ENCODE data around the gene C6orf62. TPM values are rescaled to one million over a fixed set of nuclear protein-coding genes. Genes with fewer than 3 reads are reported as not detected.
"Not testable (repeated sequence)": the region's sequence is repeated elsewhere in the genome, so short reads cannot be mapped to it uniquely, and the experiment has no call there.

C6orf62 gene
- total RNA-seq, 1 donor from 2014 or later, result 85.0 TPM

- DNase-seq (ENCODE audit: low read depth, low spot score), result no peak
- TF ChIP-seq CTCF (conservative IDR thresholded peaks at IDR 0.05), result no peak
- Mint-ChIP-seq H3K36me3 (ENCODE audit: low read depth) (no peaks in the 10 kb centered on the region), H3K27me3 (ENCODE audit: low read depth) (no peaks in the 10 kb centered on the region), H3K4me1 (no peaks in the 10 kb centered on the region), H3K27ac (ENCODE audit: unreplicated experiment) (no peak overlapping the region), H3K9me3 (no peaks in the 10 kb centered on the region), H3K4me3 (no peak overlapping the region)
Observed at GRCh38 chr6:24740861-24741260, 21.9 kb upstream of the C6orf62 start.

- Mint-ChIP-seq H3K9me3 (no peaks in the 10 kb centered on the region), H3K27ac (ENCODE audit: unreplicated experiment) (no peak overlapping the region), H3K27me3 (ENCODE audit: low read depth) (peaks cover 5% of the 10 kb centered on the region), H3K36me3 (ENCODE audit: low read depth) (no peaks in the 10 kb centered on the region), H3K4me1 (no peaks in the 10 kb centered on the region), H3K4me3 (no peak overlapping the region)
- DNase-seq (ENCODE audit: low read depth, low spot score), result no peak
- no peak for TF ChIP-seq CTCF (conservative IDR thresholded peaks at IDR 0.05)
Observed at GRCh38 chr6:24738741-24739140, 19.8 kb upstream of the C6orf62 start.

- not testable (repeated sequence) for H3K27ac Mint-ChIP-seq (ENCODE audit: unreplicated experiment); H3K4me3 Mint-ChIP-seq; H3K27me3 Mint-ChIP-seq (ENCODE audit: low read depth); H3K36me3 Mint-ChIP-seq (ENCODE audit: low read depth); H3K4me1 Mint-ChIP-seq; DNase-seq (ENCODE audit: low read depth, low spot score)
- peaks cover 14% of the 10 kb centered on the region for H3K9me3 Mint-ChIP-seq
Observed at GRCh38 chr6:24734710-24735109, 15.8 kb upstream of the C6orf62 start.

- TF ChIP-seq CTCF (conservative IDR thresholded peaks at IDR 0.05), result no peak
- no peak for DNase-seq (ENCODE audit: low read depth, low spot score)
- H3K9me3 Mint-ChIP-seq, result peaks cover 14% of the 10 kb centered on the region
- no peaks in the 10 kb centered on the region for H3K4me1 Mint-ChIP-seq
- H3K36me3 Mint-ChIP-seq (ENCODE audit: low read depth), result peaks cover 9% of the 10 kb centered on the region
- peaks cover 5% of the 10 kb centered on the region for H3K27me3 Mint-ChIP-seq (ENCODE audit: low read depth)
- no peak overlapping the region for H3K27ac Mint-ChIP-seq (ENCODE audit: unreplicated experiment)
- H3K4me3 Mint-ChIP-seq, result no peak overlapping the region
Observed at GRCh38 chr6:24734166-24734565, 15.2 kb upstream of the C6orf62 start.

GRCh38 chr6:24731456-24732134 is 12.6 kb upstream of the C6orf62 start:
- not testable (repeated sequence) for DNase-seq (ENCODE audit: low read depth, low spot score); H3K4me3 Mint-ChIP-seq; H3K4me1 Mint-ChIP-seq; H3K27ac Mint-ChIP-seq (ENCODE audit: unreplicated experiment)
- Mint-ChIP-seq H3K36me3 (ENCODE audit: low read depth) (peaks cover 11% of the 10 kb centered on the region), H3K9me3 (peaks cover 18% of the 10 kb centered on the region), H3K27me3 (ENCODE audit: low read depth) (peaks cover 15% of the 10 kb centered on the region)

GRCh38 chr6:24730653-24731052 is 11.7 kb upstream of the C6orf62 start:
- Mint-ChIP-seq H3K27me3 (ENCODE audit: low read depth) (peaks cover 15% of the 10 kb centered on the region), H3K36me3 (ENCODE audit: low read depth) (peaks cover 11% of the 10 kb centered on the region), H3K9me3 (peaks cover 18% of the 10 kb centered on the region)
- DNase-seq (ENCODE audit: low read depth, low spot score); H3K27ac Mint-ChIP-seq (ENCODE audit: unreplicated experiment); H3K4me1 Mint-ChIP-seq; H3K4me3 Mint-ChIP-seq: not testable (repeated sequence)

GRCh38 chr6:24723270-24723669 is 4.3 kb upstream of the C6orf62 start:
- DNase-seq (ENCODE audit: low read depth, low spot score), result no peak
- Mint-ChIP-seq H3K36me3 (ENCODE audit: low read depth) (peaks cover under 1% of the 10 kb centered on the region), H3K4me3 (peak overlapping the region; percentile 72), H3K27ac (ENCODE audit: unreplicated experiment) (no peak overlapping the region), H3K9me3 (no peaks in the 10 kb centered on the region), H3K4me1 (peaks cover 20% of the 10 kb centered on the region), H3K27me3 (ENCODE audit: low read depth) (peaks cover 7% of the 10 kb centered on the region)
- no peak for TF ChIP-seq CTCF (conservative IDR thresholded peaks at IDR 0.05)
